TTC549 (cell line): ENCODE measurements around the gene RASAL1.

ENCODE experiments used
- FAIRE-seq: peaks from 2 replicates; lab custom pipeline; 2012; peaks lifted over from hg19 to GRCh38; lab: Jason Lieb, UNC

Gene RASAL1

GRCh38 chr12:113056631-113057488 is 78.7 kb downstream of the RASAL1 start, which contains the start of gene DTX1:
Gene DTX1, plus strand, starts transcription at chr12:113056730. Its CDS starts 1,463 bp downstream, at chr12:113058193.
- no peak for FAIRE-seq

GRCh38 chr12:113056381-113056630 is 79.3 kb downstream of the RASAL1 start:
- no peak for FAIRE-seq

DNA sequence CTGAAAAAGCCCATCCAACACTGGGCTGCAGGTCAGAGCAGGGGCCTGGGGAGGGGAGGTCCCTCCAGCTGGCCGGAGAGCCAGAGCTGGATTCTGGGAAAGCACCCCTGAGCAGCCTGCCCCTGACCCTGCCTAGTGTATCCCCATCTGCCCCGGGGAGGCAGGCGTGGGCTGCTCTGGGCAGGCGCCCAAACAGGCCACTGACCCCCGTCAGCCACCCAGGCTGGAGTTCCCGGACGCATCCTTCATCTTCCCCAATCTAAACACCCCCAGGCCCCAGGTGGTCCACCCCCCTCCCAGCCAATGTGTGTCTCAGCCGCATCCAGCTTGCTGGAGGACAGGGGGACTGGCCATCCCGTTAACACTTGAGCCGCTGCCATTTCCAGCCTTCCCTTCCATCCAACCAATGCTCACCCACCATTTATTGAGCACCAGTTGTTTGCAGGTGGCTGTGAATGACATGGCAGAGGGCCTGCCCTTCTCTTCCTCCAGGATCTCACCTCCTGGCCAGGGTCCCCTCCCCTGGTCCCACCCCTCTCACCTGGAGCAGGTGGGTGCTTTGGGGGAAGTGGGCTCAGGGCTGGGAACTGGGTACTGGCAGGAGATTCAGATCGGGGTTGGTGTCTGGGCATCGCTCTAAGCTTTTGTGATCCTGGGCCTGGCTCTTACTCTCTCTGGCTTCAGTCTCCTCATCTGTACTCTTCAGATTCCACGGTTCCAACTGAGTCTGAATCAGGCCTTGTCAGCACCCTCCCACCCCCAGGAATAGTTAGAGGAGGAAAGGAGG is 79.8 kb downstream of the RASAL1 start:
- no peak for FAIRE-seq

GRCh38 chr12:113054948-113055486 is 80.5 kb downstream of the RASAL1 start:
- no peak for FAIRE-seq

- no peak for FAIRE-seq
Measured at GRCh38 chr12:113052326-113052725, 83.2 kb downstream of the RASAL1 start.

GRCh38 chr12:113051759-113052158 is 83.8 kb downstream of the RASAL1 start:
- no peak for FAIRE-seq

GRCh38 chr12:113050795-113051194 is 84.8 kb downstream of the RASAL1 start:
- no peak for FAIRE-seq

DNA sequence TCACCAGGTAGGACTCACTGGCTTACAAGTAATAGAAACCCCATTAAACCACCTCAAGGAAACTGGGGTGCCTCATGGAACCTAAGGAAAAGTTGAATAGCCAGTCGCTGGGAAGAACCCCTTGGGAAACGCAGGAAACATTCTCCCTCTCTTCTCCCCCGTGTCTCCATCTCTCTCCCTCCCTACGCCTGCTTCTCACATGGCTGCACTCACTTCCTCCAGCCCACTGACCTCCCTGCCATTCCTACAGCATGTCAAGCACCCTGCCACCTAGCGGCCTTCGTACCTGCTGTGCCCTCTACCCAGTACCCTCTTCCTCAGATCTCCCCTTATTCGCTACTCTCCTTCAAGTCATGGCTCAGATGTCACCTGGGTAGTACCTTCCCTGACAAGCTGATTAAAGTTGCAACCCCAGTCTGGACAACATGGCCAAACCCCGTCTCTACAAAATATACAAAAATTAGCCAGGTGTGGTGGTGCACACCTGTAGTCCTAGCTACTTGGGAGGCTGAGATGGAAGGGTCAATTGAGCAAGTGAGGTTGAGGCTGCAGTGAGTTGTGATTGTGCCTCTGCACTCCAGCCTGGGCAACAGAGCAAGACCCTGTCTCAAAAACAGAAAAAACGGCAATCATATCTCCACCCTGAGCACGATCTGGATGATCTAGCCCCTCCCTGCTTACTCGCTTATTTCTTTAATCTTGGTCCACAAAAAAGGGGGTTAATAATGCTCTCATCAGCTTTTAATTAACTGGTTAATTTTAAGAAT is 85.4 kb downstream of the RASAL1 start:
- FAIRE-seq: no peak
